G401 (cell line): ENCODE results near the gene NDRG4. TPM values are rescaled to one million over a fixed set of nuclear protein-coding genes. Genes with fewer than 3 reads are reported as not detected.
"Not testable (repeated sequence)": the region's sequence is repeated elsewhere in the genome, so short reads cannot be mapped to it uniquely, and the experiment has no call there.

ENCODE experiments used
- DNase-seq: peaks from one replicate; pipeline ENCODE4 v3.0.0-alpha.2; 2015; ENCODE audit warnings: low spot score
- in situ Hi-C: cut with HindIII; loops from 2 replicates; pipeline ENCODE4 v1.10.0; 2016; ENCODE audit warnings: low sequenced_read_pairs, mixed read lengths
- total RNA-seq: library from RNA; depleted of rRNA; stranded (reverse); fragments of >200 nt; shearing (Covaris generic); gene quantifications from 2 replicates; pipeline ENCODE4 v1.2.3, GENCODE V29; 2014

Gene NDRG4
- total RNA-seq, 1 experiment from 2014 or later: 9.5 TPM

GRCh38 chr16:58490539-58490938 is 9.4 kb upstream of the NDRG4 start:
- DNase-seq, in situ Hi-C loops: not testable (repeated sequence)

GRCh38 chr16:58492066-58492465 is 7.9 kb upstream of the NDRG4 start:
- DNase-seq: no peak
- in situ Hi-C loops: no loop called here

GRCh38 chr16:58492735-58493134 is 7.2 kb upstream of the NDRG4 start:
- peak; percentile 81 for DNase-seq
- in situ Hi-C loops: no loop called here

GRCh38 chr16:58493756-58494431 is 6.0 kb upstream of the NDRG4 start:
- no peak for DNase-seq
- in situ Hi-C loops: no loop called here

GRCh38 chr16:58494981-58495520 is 4.9 kb upstream of the NDRG4 start:
- in situ Hi-C loops: no loop called here
- peak; percentile 100 for DNase-seq

- DNase-seq: no peak
- in situ Hi-C loops: no loop called here
These were observed 4.2 kb upstream of the NDRG4 start for GRCh38 chr16:58495521-58496331.

GRCh38 chr16:58497468-58497867 is 2.5 kb upstream of the NDRG4 start:
- in situ Hi-C loops: no loop called here
- no peak for DNase-seq

- DNase-seq: no peak
- in situ Hi-C loops: no loop called here
These were observed 2.0 kb upstream of the NDRG4 start for GRCh38 chr16:58497935-58498334.

- DNase-seq: no peak
- in situ Hi-C loops: no loop called here
These were observed 1.4 kb upstream of the NDRG4 start for GRCh38 chr16:58498341-58499091.

GRCh38 chr16:58499092-58499511 is 841 bp upstream of the NDRG4 start:
- in situ Hi-C loops: no loop called here
- DNase-seq: no peak

- no peak for DNase-seq
- in situ Hi-C loops: no loop called here
These were observed 693 bp downstream of the NDRG4 start for GRCh38 chr16:58500430-58501241.

GRCh38 chr16:58501242-58502131 is 1.5 kb downstream of the NDRG4 start:
- in situ Hi-C loops: no loop called here
- DNase-seq: peak; percentile 71

GRCh38 chr16:58502217-58502921 is 2.4 kb downstream of the NDRG4 start:
- in situ Hi-C loops: no loop called here

GRCh38 chr16:58503166-58503862 is 3.4 kb downstream of the NDRG4 start:
- DNase-seq: no peak
- in situ Hi-C loops: no loop called here

More at GRCh38 chr16:58502217-58502921, 2.4 kb downstream of the NDRG4 start:
- DNase-seq: no peak

- no peak for DNase-seq
- in situ Hi-C loops: no loop called here
These were observed 4.1 kb downstream of the NDRG4 start for GRCh38 chr16:58503863-58504688.
